K562 (cell line): ENCODE results near the gene DPP9. TPM values are rescaled to one million over a fixed set of nuclear protein-coding genes. Genes with fewer than 3 reads are reported as not detected.

Experiments
- ATAC-seq: fragments of 200-7000 bp; cut with Tn5 transposase; 3 replicates; pipeline ENCODE4 v1.9.1; 2020; ENCODE audit warnings: moderate library complexity
- BruUV-seq: library from RNA; stranded (reverse); fragments of 400-500 nt; replicated peaks from 2 replicates; lab custom pipeline; 2021; lab: Mats Ljungman, UMichigan
- CTCF ChIA-PET: fragments of 300-600 bp; formaldehyde crosslinking; extraction: SDS; loops from one replicate; lab custom pipeline; 2021; ENCODE audit warnings: low intra/inter-chr PET ratio; lab: Yijun Ruan, JAX
- POLR2A ChIA-PET: fragments of 300-600, 350-650 bp; sonication (Branson Sonifier 250); formaldehyde crosslinking; extraction: SDS; loops from one replicate; lab custom pipeline; 2021; ENCODE audit warnings: antibody characterized with exemption, inconsistent platforms; lab: Yijun Ruan, JAX
- DNase-seq, 4 experiments: peaks; one replicate each; pipeline versions ENCODE4 v3.0.0 to v3.0.0-alpha.2; 2011 to 2018; ENCODE audit warnings: low spot score in 3 of 4, mixed read lengths in 3 of 4; ENCODE audit errors: extremely low read depth in 1 of 4
- FAIRE-seq: peaks from 2 replicates; lab custom pipeline; 2011; peaks lifted over from hg19 to GRCh38; lab: Jason Lieb, UNC
- H2AFZ ChIP-seq: 2 replicates; pipeline ENCODE4 v1.6.0; 2011; ENCODE audit warnings: low read depth, low read length, control low read depth, inconsistent platforms
- H3K27ac ChIP-seq: fragments of 200-600 bp; 3 replicates; pipeline ENCODE4 v1.8.0; 2011; ENCODE audit warnings: low read depth, mild to moderate bottlenecking, control low read depth, inconsistent platforms, low read length, moderate library complexity, mixed read lengths; ENCODE audit errors: extremely low read depth
- H3K27me3 ChIP-seq, 2 experiments: fragments of 300-600 bp in 1 of 2; 2 replicates in 1 of 2; 3 replicates in 1 of 2; pipeline versions ENCODE4 v1.6.0 to v1.8.0; 2011; ENCODE audit warnings: inconsistent platforms in 2 of 2, low read length in 2 of 2, mild to moderate bottlenecking in 1 of 2, mixed read lengths in 1 of 2, moderate library complexity in 1 of 2; ENCODE audit not compliant: control insufficient read depth in 2 of 2, insufficient read depth in 2 of 2
- H3K36me3 ChIP-seq: fragments of 300-600 bp; 3 replicates; pipeline ENCODE4 v1.8.0; 2011; ENCODE audit warnings: mild to moderate bottlenecking, low read length, inconsistent platforms; ENCODE audit not compliant: control insufficient read depth, insufficient read depth
- H3K4me1 ChIP-seq, 2 experiments: fragments of 200-600 bp in 1 of 2; replicated peaks in 1 of 2; 2 replicates in 1 of 2; 3 replicates in 1 of 2; pipeline versions ENCODE4 v1.5.1 to v1.8.0; 2011; ENCODE audit warnings: inconsistent platforms in 2 of 2, low read length in 2 of 2, mild to moderate bottlenecking in 1 of 2, mixed read lengths in 1 of 2, moderate library complexity in 1 of 2; ENCODE audit not compliant: control insufficient read depth in 2 of 2, insufficient read depth in 2 of 2
- H3K4me2 ChIP-seq: 2 replicates; pipeline ENCODE4 v1.6.1; 2011; ENCODE audit warnings: low read length, control low read depth, inconsistent platforms, mixed read lengths; ENCODE audit not compliant: insufficient read depth
- H3K4me3 ChIP-seq: fragments of 200-600 bp; sonication (generic), shearing (Covaris generic); 2 replicates; pipeline ENCODE4 v1.5.1; 2016; ENCODE audit warnings: control low read depth, inconsistent platforms
- H3K79me2 ChIP-seq: fragments of 200-600 bp; 3 replicates; pipeline ENCODE4 v1.8.0; 2011; ENCODE audit warnings: low read length, inconsistent platforms; ENCODE audit not compliant: control insufficient read depth, insufficient read depth
- H3K9ac ChIP-seq, 2 experiments: 2 replicates each; pipeline versions ENCODE4 v1.6.0 to v1.6.1; 2011; ENCODE audit warnings: low read depth in 2 of 2, low read length in 2 of 2, control low read depth in 1 of 2, inconsistent platforms in 1 of 2, mild to moderate bottlenecking in 1 of 2, mixed read lengths in 1 of 2; ENCODE audit not compliant: insufficient read depth in 1 of 2
- H3K9me1 ChIP-seq: one replicate; pipeline ENCODE4 v1.6.0; 2011; ENCODE audit warnings: inconsistent platforms, mild to moderate bottlenecking, low read length, moderate library complexity; ENCODE audit not compliant: control insufficient read depth, insufficient read depth
- H3K9me3 ChIP-seq: replicated peaks from 2 replicates; pipeline ENCODE4 v1.5.1; 2011; ENCODE audit warnings: low read depth, low read length, inconsistent platforms; ENCODE audit not compliant: control insufficient read depth, insufficient read depth
- H4K20me1 ChIP-seq: replicated peaks from 2 replicates; pipeline ENCODE4 v1.6.1; 2011; ENCODE audit warnings: low read length, inconsistent platforms, mixed read lengths; ENCODE audit not compliant: control insufficient read depth, insufficient read depth
- POLR2G ChIP-seq: fragments of 200-400 bp; formaldehyde crosslinking; IDR thresholded peaks from 2 replicates; pipeline ENCODE4 v1.6.1; 2017; ENCODE audit warnings: low read depth, mild to moderate bottlenecking, antibody characterized with exemption, low read length, moderate library complexity
- WGBS: fragments of 100-300 bp; shearing (Covaris generic); methylation state at CpG from one replicate; pipeline ENCODE4 v1.1.6; 2016; ENCODE audit warnings: low coverage, mixed read lengths; ENCODE audit not compliant: insufficient coverage; ENCODE audit errors: missing lambda C conversion rate; 5-methylcytosine and 5-hydroxymethylcytosine counted together
- in situ Hi-C: fragments of 300-500 bp; cut with MboI; formaldehyde crosslinking; loops from 4 replicates; pipeline ENCODE4 v1.15.0; 2018; ENCODE audit warnings: inconsistent platforms, mixed read lengths
- intact Hi-C: fragments of 100-400 bp; cut with micrococcal nuclease; formaldehyde crosslinking; loops from 2 replicates; pipeline ENCODE4 v1.14.2; 2022
- polyA plus RNA-seq, 8 experiments: library from polyadenylated mRNA; depleted of rRNA in 4 of 8; stranded (reverse) in 5 of 8; unstranded in 3 of 8; fragments of >200 nt; fragmentation: Nextera tagmentation in 2 of 8; fragmentation: Illumina TruSeq in 1 of 8; extraction: Ambion mirVana in 2 of 8; extraction: Trizol in 1 of 8; gene quantifications; 2 replicates each; pipeline versions ENCODE4 v1.2.1 to v1.2.3, GENCODE V29; 2011 to 2014; ENCODE audit warnings: inconsistent platforms in 1 of 8, missing spikeins in 1 of 8
- total RNA-seq, 7 experiments: library from RNA; depleted of rRNA in 6 of 7; stranded (reverse); fragments of >200 nt in 6 of 7; fragmentation: Illumina TruSeq in 2 of 7; extraction: Trizol in 2 of 7; gene quantifications; 2 replicates each; pipeline versions ENCODE4 v1.2.1 to v1.2.3, GENCODE V29; 2011 to 2021; ENCODE audit warnings: low replicate concordance in 1 of 7
- TF ChIP-seq, protein P1 (sequence below): fragments of 150-350 bp; IDR thresholded peaks from 2 replicates; pipeline ENCODE4 v1.6.1; 2014; ENCODE audit warnings: low read depth, mild to moderate bottlenecking, low read length, borderline replicate concordance

DPP9 gene
- total and polyA plus RNA-seq, 9 of the 15 experiments (the other 6 are each of a cell fraction or from before 2014, with no cell fraction given), result 0.90 to 66.7 (median 24.5) TPM

DNA sequence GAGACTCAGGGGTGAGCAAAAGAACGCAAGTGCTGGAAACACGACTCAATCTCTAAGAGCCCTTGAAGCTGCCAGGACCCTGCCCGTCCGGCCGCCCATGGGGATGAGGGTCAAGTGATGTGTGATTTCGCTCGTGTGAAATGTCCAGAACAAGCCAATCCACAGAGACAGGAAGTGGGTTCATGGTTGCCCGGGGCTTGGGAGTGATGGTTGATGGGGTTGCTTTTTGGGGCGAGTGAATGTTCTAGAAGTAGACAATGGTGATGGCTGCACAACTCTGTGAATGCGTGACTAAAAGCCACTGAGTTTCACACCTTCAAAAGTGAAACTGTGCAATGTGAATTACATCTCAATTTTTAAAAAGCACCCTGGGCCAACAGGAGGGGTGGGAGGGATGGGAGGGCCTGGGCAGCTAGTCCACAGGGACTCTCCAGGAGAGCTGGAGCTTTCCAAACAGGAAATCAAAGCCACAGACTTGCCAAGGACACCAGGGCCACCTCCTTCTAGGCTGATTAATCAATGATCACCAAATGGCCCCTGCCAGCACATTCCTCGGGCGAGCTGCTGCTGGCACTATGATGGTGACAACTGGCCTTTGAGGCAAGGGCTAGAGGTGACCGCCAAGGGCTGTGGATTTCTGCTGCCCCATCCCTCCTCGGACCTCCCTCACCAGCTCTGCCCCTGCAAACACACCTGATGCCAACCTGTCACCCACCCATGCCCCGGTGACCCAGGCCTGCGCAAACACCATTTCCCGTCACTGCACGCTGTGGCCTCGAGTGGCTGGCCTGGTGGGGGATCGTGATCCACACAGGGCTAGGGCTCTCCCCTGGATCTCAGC lies 14.0 kb downstream of the DPP9 start:
- Histone ChIP-seq H3K36me3 (peaks cover 74% of the 10 kb centered on the region; the same call in 2 of the 3 replicates), H3K9ac (peak overlapping the region in 1 of 2 experiments; percentile 50; a peak in 2 of 4 replicates), H3K4me3 (no peak overlapping the region), H3K9me1 (no peaks in the 10 kb centered on the region), H4K20me1 (no peaks in the 10 kb centered on the region), H3K9me3 (no peaks in the 10 kb centered on the region), H3K27ac (no peak overlapping the region), H3K27me3 (no peaks in the 10 kb centered on the region), H3K4me1 (peaks cover 0 to 13% of the 10 kb centered on the region in 2 experiments; a peak in 2 of 5 replicates), H3K4me2 (no peak overlapping the region), H3K79me2 (no peaks in the 10 kb centered on the region), H2AFZ (no peak overlapping the region)
- no peak for ATAC-seq
- no TSS peak for BruUV-seq
- no peak for FAIRE-seq
- intact Hi-C loops, result no loop called here
- no peak for DNase-seq
- in situ Hi-C loops, result no loop called here
- ChIA-PET POLR2A (no interaction called here), CTCF (no interaction called here)
- WGBS, result 93% methylated on average over 20 of the region's 20 CpGs
- TF ChIP-seq, protein P1, sequence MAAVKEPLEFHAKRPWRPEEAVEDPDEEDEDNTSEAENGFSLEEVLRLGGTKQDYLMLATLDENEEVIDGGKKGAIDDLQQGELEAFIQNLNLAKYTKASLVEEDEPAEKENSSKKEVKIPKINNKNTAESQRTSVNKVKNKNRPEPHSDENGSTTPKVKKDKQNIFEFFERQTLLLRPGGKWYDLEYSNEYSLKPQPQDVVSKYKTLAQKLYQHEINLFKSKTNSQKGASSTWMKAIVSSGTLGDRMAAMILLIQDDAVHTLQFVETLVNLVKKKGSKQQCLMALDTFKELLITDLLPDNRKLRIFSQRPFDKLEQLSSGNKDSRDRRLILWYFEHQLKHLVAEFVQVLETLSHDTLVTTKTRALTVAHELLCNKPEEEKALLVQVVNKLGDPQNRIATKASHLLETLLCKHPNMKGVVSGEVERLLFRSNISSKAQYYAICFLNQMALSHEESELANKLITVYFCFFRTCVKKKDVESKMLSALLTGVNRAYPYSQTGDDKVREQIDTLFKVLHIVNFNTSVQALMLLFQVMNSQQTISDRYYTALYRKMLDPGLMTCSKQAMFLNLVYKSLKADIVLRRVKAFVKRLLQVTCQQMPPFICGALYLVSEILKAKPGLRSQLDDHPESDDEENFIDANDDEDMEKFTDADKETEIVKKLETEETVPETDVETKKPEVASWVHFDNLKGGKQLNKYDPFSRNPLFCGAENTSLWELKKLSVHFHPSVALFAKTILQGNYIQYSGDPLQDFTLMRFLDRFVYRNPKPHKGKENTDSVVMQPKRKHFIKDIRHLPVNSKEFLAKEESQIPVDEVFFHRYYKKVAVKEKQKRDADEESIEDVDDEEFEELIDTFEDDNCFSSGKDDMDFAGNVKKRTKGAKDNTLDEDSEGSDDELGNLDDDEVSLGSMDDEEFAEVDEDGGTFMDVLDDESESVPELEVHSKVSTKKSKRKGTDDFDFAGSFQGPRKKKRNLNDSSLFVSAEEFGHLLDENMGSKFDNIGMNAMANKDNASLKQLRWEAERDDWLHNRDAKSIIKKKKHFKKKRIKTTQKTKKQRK, result no peak
- peak; percentile 35; the same call in 1 of the 2 replicates for TF ChIP-seq POLR2G
